Left lung (tissue), 10 donors: ENCODE measurements around the gene SIRT3. TPM values are rescaled to one million over a fixed set of nuclear protein-coding genes. Genes with fewer than 3 reads are reported as not detected.

Experiments used
- ATAC-seq: fragments of 200-7000 bp; cut with Tn5 transposase; one replicate; pipeline ENCODE4 v1.9.1; 2020; ENCODE audit warnings: moderate library complexity
- DNase-seq, 4 donors: peaks; one replicate each; pipeline ENCODE4 v3.0.0-alpha.2; 2013 to 2020
- H3K27ac ChIP-seq, 2 donors: fragments of 200-600 bp; sonication (generic) in 1 of 2; one replicate each; pipeline versions ENCODE4 v1.5.0 to v1.8.0; 2020 to 2021
- H3K27me3 ChIP-seq, 2 donors: fragments of 200-600 bp; sonication (generic) in 1 of 2; one replicate each; pipeline versions ENCODE4 v1.5.0 to v1.8.0; 2020 to 2021
- H3K36me3 ChIP-seq, 2 donors: fragments of 200-600 bp; sonication (generic) in 1 of 2; one replicate each; pipeline versions ENCODE4 v1.5.0 to v1.8.0; 2020 to 2021
- H3K4me1 ChIP-seq, 2 donors: fragments of 200-600 bp; one replicate each; pipeline ENCODE4 v1.8.0; 2021
- H3K4me3 ChIP-seq, 2 donors: fragments of 200-600 bp; sonication (generic) in 1 of 2; one replicate each; pipeline versions ENCODE4 v1.5.0 to v1.8.0; 2020 to 2021; ENCODE audit warnings: mild to moderate bottlenecking in 1 of 2
- H3K9me3 ChIP-seq, 2 donors: fragments of 200-600 bp; sonication (generic) in 1 of 2; one replicate each; pipeline versions ENCODE4 v1.5.0 to v1.8.0; 2020 to 2021
- intact Hi-C, 2 donors: fragments of 100-400 bp; cut with DNase I; formaldehyde crosslinking; loops; one replicate each; pipeline versions ENCODE4 v1.11.2 to v1.14.2; 2022
- polyA plus RNA-seq, 6 donors: library from polyadenylated mRNA; unstranded; fragments of 120-200 nt; gene quantifications; one replicate each; pipeline ENCODE4 v1.2.1, GENCODE V29; 2013; ENCODE audit not compliant: insufficient read length in 6 of 6
- total RNA-seq, 2 donors: library from RNA; stranded (reverse); fragmentation: NEBNext Ultra II Directional; extraction: Animal tissue kit (Norgen Biotek cat#: 25700); gene quantifications; one replicate each; pipeline ENCODE4 v1.2.1, GENCODE V29; 2021
- TF ChIP-seq, protein P1 (sequence below), 2 donors: fragments of 200-600 bp; sonication (generic) in 1 of 2; IDR thresholded peaks; one replicate each; pipeline versions ENCODE4 v1.5.0 to v1.8.0; 2021; ENCODE audit warnings: antibody characterized with exemption in 2 of 2
- donor health status: DM: no; HTN: yes; CAD: no.
- donor health status: DM: no; HTN: no; CAD: no.

SIRT3 gene
- total and polyA plus RNA-seq, 8 donors: 13.5 to 36.6 (median 29.8) TPM

DNA sequence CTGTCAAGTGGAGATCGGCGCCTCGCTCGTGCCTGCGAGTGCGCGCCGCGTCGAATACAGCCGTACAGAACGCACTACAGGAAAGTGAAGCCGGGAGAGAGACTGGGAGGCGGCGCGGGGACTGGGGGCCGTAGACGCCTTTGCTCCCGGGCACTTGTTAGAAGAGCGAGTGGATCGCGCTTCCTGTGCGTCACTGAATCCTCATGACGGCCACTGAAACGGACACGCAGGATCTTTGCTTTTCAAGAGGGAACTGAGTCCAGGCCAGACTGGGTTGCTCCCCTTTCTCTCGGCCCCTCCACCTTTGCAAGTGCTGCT, 28.3 kb downstream of the SIRT3 start:
- H3K36me3 ChIP-seq: peaks cover 0 to 63% of the 10 kb centered on the region in 2 donors
- intact Hi-C loops: no loop called here
- H3K4me3 ChIP-seq: peak overlapping the region; percentile 97 to 100
- TF ChIP-seq, protein P1, sequence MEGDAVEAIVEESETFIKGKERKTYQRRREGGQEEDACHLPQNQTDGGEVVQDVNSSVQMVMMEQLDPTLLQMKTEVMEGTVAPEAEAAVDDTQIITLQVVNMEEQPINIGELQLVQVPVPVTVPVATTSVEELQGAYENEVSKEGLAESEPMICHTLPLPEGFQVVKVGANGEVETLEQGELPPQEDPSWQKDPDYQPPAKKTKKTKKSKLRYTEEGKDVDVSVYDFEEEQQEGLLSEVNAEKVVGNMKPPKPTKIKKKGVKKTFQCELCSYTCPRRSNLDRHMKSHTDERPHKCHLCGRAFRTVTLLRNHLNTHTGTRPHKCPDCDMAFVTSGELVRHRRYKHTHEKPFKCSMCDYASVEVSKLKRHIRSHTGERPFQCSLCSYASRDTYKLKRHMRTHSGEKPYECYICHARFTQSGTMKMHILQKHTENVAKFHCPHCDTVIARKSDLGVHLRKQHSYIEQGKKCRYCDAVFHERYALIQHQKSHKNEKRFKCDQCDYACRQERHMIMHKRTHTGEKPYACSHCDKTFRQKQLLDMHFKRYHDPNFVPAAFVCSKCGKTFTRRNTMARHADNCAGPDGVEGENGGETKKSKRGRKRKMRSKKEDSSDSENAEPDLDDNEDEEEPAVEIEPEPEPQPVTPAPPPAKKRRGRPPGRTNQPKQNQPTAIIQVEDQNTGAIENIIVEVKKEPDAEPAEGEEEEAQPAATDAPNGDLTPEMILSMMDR (IDR thresholded peaks at IDR 0.05): no peak
- no peaks in the 10 kb centered on the region for H3K9me3 ChIP-seq
- no peaks in the 10 kb centered on the region for H3K27me3 ChIP-seq
- ATAC-seq (peak; percentile 18), DNase-seq (peak in 2 of 4 donors; percentile 60 to 88)
- peaks cover 25 to 66% of the 10 kb centered on the region in 2 donors for H3K4me1 ChIP-seq
- H3K27ac ChIP-seq: peak overlapping the region; percentile 99 to 100

DNA sequence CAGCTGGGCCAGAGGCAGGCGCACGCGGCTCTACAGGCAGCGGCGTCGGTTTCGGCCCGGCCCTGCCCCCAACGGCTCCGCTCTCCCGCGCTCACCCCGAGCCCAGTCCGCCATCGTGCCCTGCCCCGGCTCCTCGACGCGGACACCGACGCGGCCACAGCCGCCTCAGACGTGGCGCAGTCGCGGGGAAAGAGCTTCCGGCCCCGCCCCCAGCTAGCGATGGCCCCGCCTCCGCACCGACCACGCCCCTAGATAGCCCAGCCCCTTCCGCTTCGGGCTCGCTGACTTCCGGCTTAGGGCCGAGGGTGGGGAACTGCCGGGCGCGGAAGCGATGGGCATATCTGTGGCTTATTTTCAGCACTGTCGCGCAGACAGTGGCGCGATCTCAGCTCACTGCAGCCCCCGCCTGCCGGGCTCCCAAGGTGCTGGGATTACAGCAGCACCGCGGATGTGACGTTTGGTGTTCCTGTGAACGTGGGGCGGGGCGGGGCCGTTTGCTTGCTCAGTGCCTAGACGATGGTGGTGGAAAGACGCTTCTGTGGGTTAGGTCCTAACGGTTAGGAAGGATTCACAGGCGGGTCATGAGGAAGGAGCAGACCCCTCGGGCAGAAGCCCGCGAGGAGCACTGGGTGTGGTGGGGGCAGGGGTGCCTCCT, 28.8 kb downstream of the SIRT3 start, which contains the start of the genes BET1L and RIC8A:
Gene BET1L, minus strand, starts transcription at position 192 of the 655 bp plus-strand sequence. Its CDS starts 78 bp downstream, at position 114.
Gene RIC8A, plus strand, starts transcription at position 501 of the 655 bp plus-strand sequence. CDS start 1,147 bp downstream, outside the sequence.
- H3K4me3 ChIP-seq: peak within 1 kb of the TSS; percentile 97 to 100
- H3K36me3 ChIP-seq: peaks cover 0 to 61% of the 10 kb centered on the region in 2 donors
- peak within 1 kb of the TSS; percentile 99 to 100 for H3K27ac ChIP-seq
- intact Hi-C loops: no loop called here
- DNase-seq (peak; percentile 95 to 98 (median 96)), ATAC-seq (peak; percentile 91)
- no peaks in the 10 kb centered on the region for H3K27me3 ChIP-seq
- TF ChIP-seq, protein P1 (IDR thresholded peaks at IDR 0.05): no peak
- no peaks in the 10 kb centered on the region for H3K9me3 ChIP-seq
- H3K4me1 ChIP-seq: peaks cover 25 to 70% of the 10 kb centered on the region in 2 donors

DNA sequence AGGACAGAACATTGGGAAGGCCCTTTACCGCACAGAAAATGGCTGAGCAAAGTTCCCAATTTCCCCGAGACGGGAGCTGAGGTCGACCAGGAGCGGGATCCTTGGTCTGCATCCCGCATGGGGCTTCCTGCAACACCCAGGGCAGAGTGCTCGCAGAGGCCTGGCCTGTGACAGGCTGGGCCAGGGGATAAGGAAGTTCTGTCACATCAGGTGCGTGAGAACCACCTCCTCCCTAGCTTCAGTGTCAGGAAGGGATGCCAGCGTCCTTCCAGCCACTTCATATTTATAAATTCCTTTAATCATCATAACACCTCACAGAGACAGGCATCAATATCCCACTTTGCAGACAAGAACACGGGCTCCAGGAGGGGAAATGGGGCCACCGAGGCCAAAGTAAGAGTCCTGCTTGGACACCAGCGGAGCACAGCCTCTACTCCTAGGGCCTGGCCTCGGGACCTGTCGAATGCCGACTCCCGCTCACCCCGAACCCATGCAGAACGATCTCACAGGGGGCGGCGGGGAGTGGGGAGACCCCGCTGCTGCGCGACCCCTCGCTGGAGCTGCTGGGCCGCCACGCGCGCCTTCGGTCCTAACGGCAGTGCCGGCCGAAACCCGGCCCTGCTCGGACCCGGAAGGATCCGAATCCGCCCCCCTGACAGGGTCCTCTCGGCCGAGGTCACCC, 29.5 kb downstream of the SIRT3 start:
- ATAC-seq (peak; percentile 12), DNase-seq (peak in 1 of 4 donors; percentile 10)
- intact Hi-C loops: no loop called here
- H3K36me3 ChIP-seq: peaks cover 0 to 54% of the 10 kb centered on the region in 2 donors
- peak overlapping the region; percentile 97 to 100 for H3K4me3 ChIP-seq
- H3K27ac ChIP-seq: peak overlapping the region; percentile 99 to 100
- peaks cover 25 to 75% of the 10 kb centered on the region in 2 donors for H3K4me1 ChIP-seq
- no peaks in the 10 kb centered on the region for H3K27me3 ChIP-seq
- TF ChIP-seq, protein P1 (IDR thresholded peaks at IDR 0.05): no peak
- H3K9me3 ChIP-seq: no peaks in the 10 kb centered on the region

DNA sequence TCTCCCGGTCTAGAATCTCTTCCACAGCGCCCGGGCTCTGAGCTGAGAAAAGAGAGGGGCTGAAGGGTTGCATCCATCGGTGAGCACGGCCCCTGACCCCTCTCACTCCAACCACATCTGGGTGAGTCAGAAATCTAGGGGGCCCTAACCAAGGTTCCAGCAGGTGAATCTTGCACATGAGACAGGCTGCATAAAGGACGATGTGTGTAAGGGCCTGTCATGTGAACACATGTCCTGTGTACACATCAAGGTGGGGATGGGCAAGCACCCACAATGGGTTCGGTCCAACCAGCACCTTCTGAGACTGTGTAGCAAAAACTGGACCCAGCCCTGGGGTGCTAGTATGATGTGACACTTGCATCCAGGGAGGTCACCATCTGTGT, 30.1 kb downstream of the SIRT3 start:
- ATAC-seq (no peak), DNase-seq (no peak)
- Histone ChIP-seq H3K27me3 (no peaks in the 10 kb centered on the region), H3K4me3 (peak overlapping the region; percentile 97 to 100), H3K9me3 (no peaks in the 10 kb centered on the region), H3K4me1 (peaks cover 25 to 77% of the 10 kb centered on the region in 2 donors), H3K36me3 (peaks cover 0 to 53% of the 10 kb centered on the region in 2 donors), H3K27ac (peak overlapping the region in 1 of 2 donors; percentile 99)
- intact Hi-C loops: no loop called here
- TF ChIP-seq, protein P1 (IDR thresholded peaks at IDR 0.05): no peak
